HepG2 (cell line): ENCODE data around the gene ING5. TPM values are rescaled to one million over a fixed set of nuclear protein-coding genes. Genes with fewer than 3 reads are reported as not detected.

ENCODE experiments used
- CTCF ChIP-seq: sonication (generic); formaldehyde crosslinking; IDR thresholded peaks from 2 replicates; pipeline ENCODE4 v1.5.0; 2020; ENCODE audit warnings: mild to moderate bottlenecking, missing genetic modification reagents, moderate library complexity
- EP300 ChIP-seq, 3 experiments: sonication (generic) in 1 of 3; formaldehyde crosslinking in 1 of 3; IDR thresholded peaks; 2 replicates each; pipeline versions ENCODE4 v1.5.1 to v1.6.1; 2011 to 2020; ENCODE audit warnings: low read depth in 2 of 3, low read length in 2 of 3, borderline replicate concordance in 1 of 3, improper control_type of control experiment in 1 of 3, mild to moderate bottlenecking in 1 of 3, missing genetic modification reagents in 1 of 3, moderate library complexity in 1 of 3
- FOXK1 ChIP-seq: sonication (generic); formaldehyde crosslinking; IDR thresholded peaks from 2 replicates; pipeline ENCODE4 v1.4.0; 2020; ENCODE audit warnings: low read depth, missing genetic modification reagents, borderline replicate concordance
- GZF1 ChIP-seq: sonication (generic); formaldehyde crosslinking; IDR thresholded peaks from 2 replicates; pipeline ENCODE4 v1.5.1; 2020; ENCODE audit warnings: mild to moderate bottlenecking, missing genetic modification reagents
- HMG20A ChIP-seq: IDR thresholded peaks from 2 replicates; pipeline ENCODE4 v1.6.1; 2016; ENCODE audit warnings: borderline replicate concordance
- MED8 ChIP-seq: sonication (generic); formaldehyde crosslinking; IDR thresholded peaks from 2 replicates; pipeline ENCODE4 v1.8.1; 2023; ENCODE audit warnings: mild to moderate bottlenecking, missing genetic modification reagents; ENCODE audit not compliant: insufficient replicate concordance
- MTERF4 ChIP-seq: sonication (generic); formaldehyde crosslinking; IDR thresholded peaks from 2 replicates; pipeline ENCODE4 v1.8.0; 2023; ENCODE audit warnings: mild to moderate bottlenecking, missing genetic modification reagents
- NR0B2 ChIP-seq: sonication (generic); formaldehyde crosslinking; IDR thresholded peaks from 2 replicates; pipeline ENCODE4 v1.4.0; 2020; ENCODE audit warnings: mild to moderate bottlenecking, missing genetic modification reagents
- PAWR ChIP-seq: sonication (generic); formaldehyde crosslinking; IDR thresholded peaks from 2 replicates; pipeline ENCODE4 v1.4.0; 2020; ENCODE audit warnings: missing genetic modification reagents, mild to moderate bottlenecking, borderline replicate concordance
- SP140L ChIP-seq: sonication (generic); formaldehyde crosslinking; IDR thresholded peaks from 2 replicates; pipeline ENCODE4 v1.4.0; 2020; ENCODE audit warnings: missing genetic modification reagents, borderline replicate concordance
- ZNF124 ChIP-seq: sonication (generic); formaldehyde crosslinking; IDR thresholded peaks from 2 replicates; pipeline ENCODE4 v1.4.0; 2020; ENCODE audit warnings: missing genetic modification reagents
- ZNF143 ChIP-seq: sonication (generic); formaldehyde crosslinking; IDR thresholded peaks from 2 replicates; pipeline ENCODE4 v1.4.0; 2020; ENCODE audit warnings: missing genetic modification reagents
- ZNF292 ChIP-seq: sonication (generic); formaldehyde crosslinking; IDR thresholded peaks from 2 replicates; pipeline ENCODE4 v1.8.1; 2022; ENCODE audit warnings: mild to moderate bottlenecking, low read depth, missing genetic modification reagents, borderline replicate concordance
- ZNF549 ChIP-seq: sonication (generic); formaldehyde crosslinking; IDR thresholded peaks from 2 replicates; pipeline ENCODE4 v1.5.0; 2020; ENCODE audit warnings: missing genetic modification reagents
- ZNF556 ChIP-seq: sonication (generic); formaldehyde crosslinking; IDR thresholded peaks from 2 replicates; pipeline ENCODE4 v1.4.0; 2020; ENCODE audit warnings: mild to moderate bottlenecking, missing genetic modification reagents, borderline replicate concordance
- ZNF580 ChIP-seq: IDR thresholded peaks from 2 replicates; pipeline ENCODE4 v1.6.1; 2016; ENCODE audit warnings: low read depth, borderline replicate concordance
- ZNF788 ChIP-seq: sonication (generic); formaldehyde crosslinking; IDR thresholded peaks from 2 replicates; pipeline ENCODE4 v1.5.0; 2020; ENCODE audit warnings: mild to moderate bottlenecking, missing genetic modification reagents, borderline replicate concordance
- polyA plus RNA-seq, 8 experiments: library from polyadenylated mRNA; depleted of rRNA in 3 of 8; stranded (reverse) in 7 of 8; unstranded in 1 of 8; fragments of >200 nt; fragmentation: Illumina TruSeq in 4 of 8; extraction: Trizol in 4 of 8; gene quantifications; 2 replicates each; pipeline versions ENCODE4 v1.2.1 to v1.2.3, GENCODE V29; 2011 to 2016; ENCODE audit warnings: low read depth in 4 of 8, missing spikeins in 1 of 8, mixed read lengths in 1 of 8; ENCODE audit not compliant: insufficient read depth in 1 of 8
- total RNA-seq, 5 experiments: library from RNA; depleted of rRNA; stranded (reverse); fragments of >200 nt; fragmentation: Illumina TruSeq; extraction: Trizol; gene quantifications; 2 replicates each; pipeline ENCODE4 v1.2.3, GENCODE V29; 2016; ENCODE audit warnings: low read depth in 1 of 5
- TF ChIP-seq, protein P1 (sequence below): sonication (generic); formaldehyde crosslinking; IDR thresholded peaks from 2 replicates; pipeline ENCODE4 v1.5.0; 2020; ENCODE audit warnings: missing genetic modification reagents
- TF ChIP-seq, protein P2 (sequence below): sonication (generic); formaldehyde crosslinking; IDR thresholded peaks from 2 replicates; pipeline ENCODE4 v1.5.0; 2020; ENCODE audit warnings: missing genetic modification reagents, mild to moderate bottlenecking, borderline replicate concordance

ING5 gene
- total and polyA plus RNA-seq, 2 of the 13 experiments (the other 11 are each of a cell fraction or from before 2014, with no cell fraction given) = 61.9 to 71.9 TPM

DNA sequence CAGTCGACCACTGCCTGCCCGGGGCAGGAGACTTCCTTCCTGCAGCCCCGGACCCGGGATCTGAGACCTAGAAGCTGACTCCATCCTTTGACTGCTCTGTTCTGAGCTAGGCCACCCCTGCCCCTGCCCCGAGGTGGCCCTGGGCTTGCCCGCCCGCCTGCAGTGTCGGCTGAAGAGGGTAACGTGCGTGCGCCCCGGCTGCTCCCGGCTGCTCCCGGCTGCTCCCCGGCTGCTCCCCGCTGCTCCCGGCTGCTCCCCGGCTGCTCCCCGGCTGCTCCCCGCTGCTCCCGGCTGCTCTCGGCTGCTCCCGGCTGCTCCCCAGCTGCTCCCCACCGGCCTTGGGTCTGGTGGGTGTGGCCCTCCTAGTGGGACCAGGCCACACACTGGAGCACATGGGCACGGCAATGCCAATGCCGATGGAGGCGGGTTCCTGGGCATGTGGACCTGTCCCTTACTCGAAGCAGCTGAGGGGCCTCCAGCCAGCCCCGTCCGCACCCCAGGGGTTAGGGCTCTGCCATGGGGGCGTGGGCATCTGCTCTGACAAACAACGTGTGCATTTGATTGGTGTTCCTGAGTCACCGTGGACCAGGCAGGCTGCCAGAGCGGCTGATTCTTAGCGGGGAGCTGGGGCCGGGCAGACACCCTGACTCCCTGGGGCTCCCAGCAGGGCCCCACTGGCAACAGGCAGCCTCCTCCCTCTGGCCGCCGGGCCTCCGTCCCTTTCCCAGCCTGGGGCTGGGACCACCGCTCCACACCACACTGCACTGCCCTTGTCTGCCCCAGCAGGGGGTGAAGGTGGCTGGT lies 72.8 kb downstream of the ING5 start (continued):
- TF ChIP-seq ZNF556 (CRISPR knock-in tag) = no peak
- TF ChIP-seq NR0B2 = no peak; the same call in 1 of the 2 replicates
- peak; percentile 31; the same call in 1 of the 2 replicates for TF ChIP-seq ZNF124
- peak; percentile 40; the same call in 1 of the 2 replicates for TF ChIP-seq FOXK1 (CRISPR knock-in tag)
- 0 out of 2 replicates have a peak, but pooled peaks have one; percentile 28 for TF ChIP-seq GZF1 (CRISPR knock-in tag)
- 0 out of 2 replicates have a peak, but pooled peaks have one; percentile 26 for TF ChIP-seq ZNF143
- peak; percentile 57 for TF ChIP-seq ZNF292
- no peak for TF ChIP-seq EP300 (IDR thresholded peaks at IDR 0.05; ENCODE audit: low read depth in 2 of 2, low read length in 2 of 2)
- TF ChIP-seq EP300 (CRISPR knock-in tag; IDR thresholded peaks at IDR 0.05; ENCODE audit: borderline replicate concordance) = 0 out of 2 replicates have a peak, but pooled peaks have one; percentile 14
- 0 out of 2 replicates have a peak, but pooled peaks have one; percentile 4 for TF ChIP-seq ZNF788 (CRISPR knock-in tag)
- TF ChIP-seq CTCF (CRISPR knock-in tag) = no peak
- TF ChIP-seq MTERF4 (CRISPR knock-in tag) = peak; percentile 20; the same call in 1 of the 2 replicates
- TF ChIP-seq MED8 (CRISPR knock-in tag) = peak; percentile 47
- TF ChIP-seq, protein P1, sequence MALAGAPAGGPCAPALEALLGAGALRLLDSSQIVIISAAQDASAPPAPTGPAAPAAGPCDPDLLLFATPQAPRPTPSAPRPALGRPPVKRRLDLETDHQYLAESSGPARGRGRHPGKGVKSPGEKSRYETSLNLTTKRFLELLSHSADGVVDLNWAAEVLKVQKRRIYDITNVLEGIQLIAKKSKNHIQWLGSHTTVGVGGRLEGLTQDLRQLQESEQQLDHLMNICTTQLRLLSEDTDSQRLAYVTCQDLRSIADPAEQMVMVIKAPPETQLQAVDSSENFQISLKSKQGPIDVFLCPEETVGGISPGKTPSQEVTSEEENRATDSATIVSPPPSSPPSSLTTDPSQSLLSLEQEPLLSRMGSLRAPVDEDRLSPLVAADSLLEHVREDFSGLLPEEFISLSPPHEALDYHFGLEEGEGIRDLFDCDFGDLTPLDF (CRISPR knock-in tag) = no peak
- 0 out of 2 replicates have a peak, but pooled peaks have one; percentile 17 for TF ChIP-seq ZNF549 (CRISPR knock-in tag)
- no peak for TF ChIP-seq SP140L (CRISPR knock-in tag)
- TF ChIP-seq ZNF580 (CRISPR knock-in tag) = no peak
- TF ChIP-seq PAWR (CRISPR knock-in tag) = 0 out of 2 replicates have a peak, but pooled peaks have one; percentile 89
- TF ChIP-seq, protein P2, sequence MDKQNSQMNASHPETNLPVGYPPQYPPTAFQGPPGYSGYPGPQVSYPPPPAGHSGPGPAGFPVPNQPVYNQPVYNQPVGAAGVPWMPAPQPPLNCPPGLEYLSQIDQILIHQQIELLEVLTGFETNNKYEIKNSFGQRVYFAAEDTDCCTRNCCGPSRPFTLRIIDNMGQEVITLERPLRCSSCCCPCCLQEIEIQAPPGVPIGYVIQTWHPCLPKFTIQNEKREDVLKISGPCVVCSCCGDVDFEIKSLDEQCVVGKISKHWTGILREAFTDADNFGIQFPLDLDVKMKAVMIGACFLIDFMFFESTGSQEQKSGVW = no peak
- no peak; the same call in 1 of the 2 replicates for TF ChIP-seq HMG20A (CRISPR knock-in tag)
